GM12801 (cell line): ENCODE measurements around the gene OSBPL3.

Experiments
- TF ChIP-seq, protein P1 (sequence below): IDR thresholded peaks from one replicate; pipeline ENCODE4 v1.5.1; 2011; ENCODE audit warnings: control low read depth; ENCODE audit not compliant: insufficient read length; ENCODE audit errors: extremely low read depth

The OSBPL3 gene

DNA sequence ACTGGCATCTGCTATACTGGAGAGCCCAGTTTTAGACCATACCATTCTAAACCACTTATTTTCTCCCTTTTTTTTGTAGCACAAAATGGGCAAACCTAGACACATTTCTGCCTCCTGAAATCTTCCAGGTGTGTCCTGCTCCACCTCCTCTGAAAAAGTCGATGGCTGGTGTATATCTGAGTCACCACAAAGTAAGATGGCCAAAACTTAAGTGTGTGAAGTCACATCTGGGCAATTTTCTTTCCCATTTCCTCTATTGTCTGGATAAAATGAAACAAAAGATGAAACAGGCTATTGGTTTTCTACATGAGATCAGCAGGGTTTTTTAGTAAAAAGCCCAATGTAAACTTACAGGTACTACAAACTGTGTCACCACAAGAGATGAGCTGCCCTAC is 65.5 kb downstream of the OSBPL3 start:
- TF ChIP-seq, protein P1, sequence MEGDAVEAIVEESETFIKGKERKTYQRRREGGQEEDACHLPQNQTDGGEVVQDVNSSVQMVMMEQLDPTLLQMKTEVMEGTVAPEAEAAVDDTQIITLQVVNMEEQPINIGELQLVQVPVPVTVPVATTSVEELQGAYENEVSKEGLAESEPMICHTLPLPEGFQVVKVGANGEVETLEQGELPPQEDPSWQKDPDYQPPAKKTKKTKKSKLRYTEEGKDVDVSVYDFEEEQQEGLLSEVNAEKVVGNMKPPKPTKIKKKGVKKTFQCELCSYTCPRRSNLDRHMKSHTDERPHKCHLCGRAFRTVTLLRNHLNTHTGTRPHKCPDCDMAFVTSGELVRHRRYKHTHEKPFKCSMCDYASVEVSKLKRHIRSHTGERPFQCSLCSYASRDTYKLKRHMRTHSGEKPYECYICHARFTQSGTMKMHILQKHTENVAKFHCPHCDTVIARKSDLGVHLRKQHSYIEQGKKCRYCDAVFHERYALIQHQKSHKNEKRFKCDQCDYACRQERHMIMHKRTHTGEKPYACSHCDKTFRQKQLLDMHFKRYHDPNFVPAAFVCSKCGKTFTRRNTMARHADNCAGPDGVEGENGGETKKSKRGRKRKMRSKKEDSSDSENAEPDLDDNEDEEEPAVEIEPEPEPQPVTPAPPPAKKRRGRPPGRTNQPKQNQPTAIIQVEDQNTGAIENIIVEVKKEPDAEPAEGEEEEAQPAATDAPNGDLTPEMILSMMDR, result no peak

DNA sequence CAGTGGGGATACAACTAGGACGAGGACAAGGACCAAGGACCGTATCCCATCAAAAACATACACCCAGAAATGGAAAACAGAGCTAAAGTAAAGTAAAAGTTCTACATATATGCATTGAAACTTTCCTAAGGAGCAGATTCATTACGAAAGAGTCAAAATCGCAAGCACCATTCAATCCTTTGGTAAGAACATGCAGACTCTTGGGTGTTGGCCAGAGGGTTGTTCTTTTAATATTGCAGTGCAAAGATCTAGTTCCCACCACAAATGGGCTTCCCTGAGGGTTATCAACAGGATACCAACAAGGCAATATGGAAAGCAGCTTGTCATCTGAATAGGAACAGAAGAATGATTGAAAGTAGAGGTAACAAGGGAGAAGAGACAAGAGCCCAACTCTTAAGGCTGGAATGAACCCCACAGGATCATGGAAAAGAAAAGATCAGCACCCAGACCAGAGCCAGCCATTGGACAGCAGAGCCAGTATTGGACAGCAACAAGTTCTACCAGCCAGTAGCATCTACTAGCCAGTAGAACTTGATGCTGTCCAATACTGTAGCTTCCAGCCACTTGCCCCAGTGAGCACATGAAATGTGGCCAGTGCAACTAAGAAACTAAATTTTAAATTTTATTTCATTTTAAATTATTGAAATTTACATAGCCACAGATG is 66.0 kb downstream of the OSBPL3 start:
- TF ChIP-seq, protein P1, result no peak

DNA sequence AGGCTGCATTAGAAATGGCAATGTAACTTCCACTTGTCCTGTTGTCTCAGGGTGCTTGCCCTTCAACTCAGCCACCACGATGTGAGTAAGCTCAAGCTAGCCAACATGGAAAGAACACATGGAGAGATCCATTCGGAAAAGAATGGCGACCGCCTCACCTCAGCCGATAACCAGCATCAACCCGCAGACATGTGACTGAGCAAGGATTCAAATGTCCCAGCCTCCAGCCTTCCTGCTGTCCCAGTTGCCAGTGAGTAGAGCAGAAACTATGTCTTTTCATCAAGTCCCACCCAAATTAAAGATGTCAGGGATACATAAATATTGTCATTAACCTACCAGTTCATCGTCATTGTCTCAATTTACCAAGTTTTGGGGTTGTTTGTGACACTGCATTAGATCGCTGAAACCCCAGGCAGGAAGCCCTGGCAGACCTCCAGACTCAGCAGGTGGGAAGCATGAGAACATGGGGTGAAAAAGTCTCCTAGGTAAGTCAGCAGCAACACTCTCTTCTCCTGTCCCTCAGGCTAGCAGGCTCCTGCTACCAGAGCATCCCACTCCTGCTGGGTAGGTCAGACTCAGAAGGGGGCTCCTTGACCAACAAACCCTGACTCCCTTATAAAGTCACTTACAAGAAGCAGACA is 67.0 kb downstream of the OSBPL3 start:
- TF ChIP-seq, protein P1, result no peak

DNA sequence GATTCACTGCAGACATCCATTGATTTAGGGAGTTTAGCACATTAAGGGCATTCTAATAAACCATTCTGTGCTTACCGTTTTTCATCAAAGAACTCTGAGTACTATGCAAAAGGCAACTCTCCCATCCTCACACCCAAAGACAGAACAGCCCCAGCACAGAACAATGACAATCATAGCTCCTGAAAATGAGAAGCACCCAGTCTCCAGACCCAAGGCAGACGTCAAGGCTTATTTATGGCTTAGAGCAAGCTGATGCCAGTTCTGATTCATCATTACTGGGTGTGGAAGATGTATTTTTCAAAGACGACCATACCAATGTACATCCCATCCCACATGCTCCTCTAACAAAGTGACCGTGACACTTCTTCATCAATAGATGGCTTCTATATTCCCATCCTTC is 67.6 kb downstream of the OSBPL3 start:
- TF ChIP-seq, protein P1, result no peak

DNA sequence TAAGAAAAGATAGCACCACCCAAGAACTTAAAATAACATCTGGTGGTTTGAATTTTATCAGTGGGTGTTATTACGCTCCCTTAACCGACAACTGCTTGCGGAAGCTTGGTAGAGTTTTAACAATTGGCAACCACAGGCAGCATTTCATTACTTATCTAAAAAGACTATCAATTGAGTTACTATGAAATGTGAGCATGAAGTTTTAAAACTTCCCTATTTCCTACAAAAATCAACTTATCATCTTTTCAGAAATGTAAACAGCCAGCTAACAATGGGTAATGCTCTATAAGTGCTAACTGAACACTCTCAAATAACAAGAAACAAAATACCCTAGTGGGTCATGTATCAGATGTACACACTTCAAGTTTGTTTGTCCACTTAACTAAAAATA is 68.8 kb downstream of the OSBPL3 start:
- TF ChIP-seq, protein P1, result no peak

DNA sequence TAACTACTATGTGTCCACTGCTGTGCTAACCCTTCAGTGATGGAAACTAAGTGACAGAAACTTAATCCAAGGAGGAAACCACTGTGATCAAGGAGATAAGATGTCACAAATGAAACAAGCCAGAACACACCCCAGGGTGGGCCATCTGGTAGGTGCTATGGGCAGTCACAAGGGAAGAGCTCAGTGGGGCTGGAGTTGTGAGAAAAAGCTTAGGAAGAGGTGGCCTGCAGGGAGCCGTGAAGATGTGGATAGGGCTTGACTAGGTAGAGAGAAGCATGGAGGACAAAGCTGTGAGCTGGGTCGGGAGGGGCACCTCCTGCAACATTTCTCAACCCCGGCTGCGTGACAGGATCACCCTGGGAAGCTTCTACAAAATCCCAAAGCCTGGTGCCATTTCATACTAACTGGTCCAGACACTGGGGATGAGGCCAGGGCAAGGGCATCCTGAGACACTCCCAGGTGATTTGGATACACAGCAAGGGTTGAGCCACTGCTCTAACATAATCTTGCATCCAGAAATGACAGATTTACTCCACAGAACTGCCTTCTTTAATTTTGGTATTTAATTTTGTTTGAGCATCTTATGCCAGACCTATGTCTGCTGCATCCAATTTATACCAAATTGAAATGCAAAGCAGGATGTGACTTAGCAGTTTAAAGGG is 69.3 kb downstream of the OSBPL3 start:
- TF ChIP-seq, protein P1, result no peak

DNA sequence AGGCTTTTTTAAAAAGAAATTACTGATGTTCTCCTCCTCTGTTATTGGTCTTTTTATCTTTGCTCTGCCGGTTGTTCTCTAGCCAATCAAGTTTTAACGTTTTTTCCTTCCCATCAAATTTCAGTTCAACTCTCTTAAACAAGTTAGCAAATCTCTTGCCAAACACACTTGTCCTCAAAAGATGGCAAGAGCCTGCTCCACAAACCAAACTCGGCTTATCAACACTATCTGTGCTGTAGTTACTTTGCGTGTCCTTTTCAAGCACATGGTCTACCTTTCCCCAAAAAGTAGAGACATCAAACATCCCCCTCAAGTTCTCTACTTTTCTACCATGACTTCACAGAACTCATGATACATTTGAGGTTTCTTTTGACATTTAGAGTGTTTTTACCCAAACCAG is 71.3 kb downstream of the OSBPL3 start:
- TF ChIP-seq, protein P1, result no peak
